Measurements from ENCODE around the gene SLC26A1.

DNA sequence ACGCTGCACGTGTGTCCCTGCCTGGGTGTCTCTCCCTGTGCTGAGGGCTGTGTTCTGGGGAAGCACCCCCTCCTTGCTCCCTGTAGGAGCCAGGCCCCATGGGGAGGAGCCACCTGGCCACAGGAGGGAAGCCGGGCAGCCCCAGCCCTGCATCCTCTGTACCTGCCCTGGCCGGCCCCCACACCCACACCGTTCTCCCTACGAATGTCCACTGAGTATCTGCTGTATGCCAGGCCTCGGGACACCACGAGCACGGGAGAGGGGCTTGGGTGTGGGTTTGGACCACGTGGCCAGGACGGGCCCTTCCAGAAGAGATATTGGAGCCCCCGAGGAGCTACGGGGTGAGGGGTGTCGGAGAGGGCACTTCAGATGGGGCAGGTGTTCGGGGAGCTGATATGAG lies 24.5 kb upstream of the SLC26A1 start:
- TF ChIP-seq, protein P1, sequence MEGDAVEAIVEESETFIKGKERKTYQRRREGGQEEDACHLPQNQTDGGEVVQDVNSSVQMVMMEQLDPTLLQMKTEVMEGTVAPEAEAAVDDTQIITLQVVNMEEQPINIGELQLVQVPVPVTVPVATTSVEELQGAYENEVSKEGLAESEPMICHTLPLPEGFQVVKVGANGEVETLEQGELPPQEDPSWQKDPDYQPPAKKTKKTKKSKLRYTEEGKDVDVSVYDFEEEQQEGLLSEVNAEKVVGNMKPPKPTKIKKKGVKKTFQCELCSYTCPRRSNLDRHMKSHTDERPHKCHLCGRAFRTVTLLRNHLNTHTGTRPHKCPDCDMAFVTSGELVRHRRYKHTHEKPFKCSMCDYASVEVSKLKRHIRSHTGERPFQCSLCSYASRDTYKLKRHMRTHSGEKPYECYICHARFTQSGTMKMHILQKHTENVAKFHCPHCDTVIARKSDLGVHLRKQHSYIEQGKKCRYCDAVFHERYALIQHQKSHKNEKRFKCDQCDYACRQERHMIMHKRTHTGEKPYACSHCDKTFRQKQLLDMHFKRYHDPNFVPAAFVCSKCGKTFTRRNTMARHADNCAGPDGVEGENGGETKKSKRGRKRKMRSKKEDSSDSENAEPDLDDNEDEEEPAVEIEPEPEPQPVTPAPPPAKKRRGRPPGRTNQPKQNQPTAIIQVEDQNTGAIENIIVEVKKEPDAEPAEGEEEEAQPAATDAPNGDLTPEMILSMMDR (IDR thresholded peaks at IDR 0.05; ENCODE audit: low read length): no peak
- no peak for TF ChIP-seq EZH2 (IDR thresholded peaks at IDR 0.05; ENCODE audit: borderline replicate concordance, low read length)
